Adrenal gland (tissue), 12 donors: ENCODE results near the gene FOXK2. TPM values are rescaled to one million over a fixed set of nuclear protein-coding genes. Genes with fewer than 3 reads are reported as not detected.
A peak's percentile ranks its signal among the peaks of the same experiment; 100 is the strongest.

Source experiments
- DNase-seq, 7 donors: peaks; one replicate each; pipeline ENCODE4 v3.0.0-alpha.2; 2019 to 2020
- H3K27ac ChIP-seq, 5 donors: fragments of 200-600 bp; sonication (generic) in 4 of 5; 1 replicate in 3 of 5; 2 replicates in 2 of 5; pipeline versions ENCODE4 v1.5.1 to v1.8.0; 2016 to 2020; ENCODE audit warnings: mild to moderate bottlenecking in 1 of 5
- H3K27me3 ChIP-seq: fragments of 200-600 bp; 2 replicates; pipeline ENCODE4 v1.8.0; 2021
- H3K36me3 ChIP-seq, 2 donors: fragments of 200-600 bp; replicated peaks in 1 of 2; 1 replicate in 1 of 2; 2 replicates in 1 of 2; pipeline versions ENCODE4 v1.5.1 to v1.8.0; 2018 to 2022
- H3K4me1 ChIP-seq, 2 donors: fragments of 200-600 bp; replicated peaks in 1 of 2; 1 replicate in 1 of 2; 2 replicates in 1 of 2; pipeline versions ENCODE4 v1.5.1 to v1.8.0; 2018 to 2021
- H3K4me3 ChIP-seq, 4 donors: fragments of 200-600 bp; sonication (generic) in 3 of 4; one replicate each; pipeline ENCODE4 v1.5.1; 2016 to 2018
- H3K9me3 ChIP-seq, 3 donors: fragments of 200-600 bp; sonication (generic) in 1 of 3; replicated peaks in 1 of 3; 1 replicate in 2 of 3; 2 replicates in 1 of 3; pipeline versions ENCODE4 v1.5.1 to v1.8.0; 2016 to 2021
- CTCF ChIP-seq, 6 experiments: fragments of 450-650 bp in 4 of 6; fragments of 200-600 bp in 2 of 6; sonication (generic) in 1 of 6; IDR thresholded peaks; 1 replicate in 5 of 6; 2 replicates in 1 of 6; pipeline versions ENCODE4 v1.5.1 to v1.8.0; 2016 to 2021; ENCODE audit warnings: antibody characterized with exemption in 6 of 6, mild to moderate bottlenecking in 2 of 6, moderate library complexity in 1 of 6
- POLR2A ChIP-seq, 2 donors: fragments of 450-650 bp; IDR thresholded peaks; one replicate each; pipeline ENCODE4 v1.6.1; 2017; ENCODE audit warnings: antibody characterized with exemption in 2 of 2, mild to moderate bottlenecking in 2 of 2, moderate library complexity in 1 of 2
- WGBS, 4 donors: extraction: QIAGEN DNeasy Blood & Tissue Kit in 2 of 4; methylation state at CpG; one replicate each; pipeline versions ENCODE4 v1.1.5 to v1.1.7; 2013 to 2017; 5-methylcytosine and 5-hydroxymethylcytosine counted together
- intact Hi-C, 2 donors: fragments of 100-400 bp; cut with DNase I; formaldehyde crosslinking; loops; one replicate each; pipeline versions ENCODE4 v1.14.1 to v1.15.0; 2022 to 2023
- polyA plus RNA-seq, 3 donors: library from polyadenylated mRNA; stranded (reverse); fragments of 200-250 nt in 2 of 3; fragments of 350-450 nt in 1 of 3; fragmentation: Illumina TruSeq in 1 of 3; extraction: RNeasy Lipid Tissue Mini Kit (QIAGEN cat#74804) in 1 of 3; gene quantifications; one replicate each; pipeline ENCODE4 v1.2.3, GENCODE V29; 2013 to 2014
- total RNA-seq, 9 donors: library from RNA; depleted of rRNA in 4 of 9; stranded (reverse); fragments of >200 nt in 4 of 9; fragments of 120-200 nt in 1 of 9; fragmentation: NEBNext Ultra II Directional in 1 of 9; extraction: Animal tissue kit (Norgen Biotek cat#: 25700) in 1 of 9; gene quantifications; one replicate each; pipeline versions ENCODE4 v1.1.0 to v1.2.4, GENCODE V29; 2013 to 2023
- donor health status: healthy with polysubstance abuse.
- donor health status: Bipolar disorder and iron deficiency.
- donor health status: DM: yes; HTN: yes; CAD: no.
- donor health status: DM: no; HTN: no; CAD: no.
- donor health status: DM: no; HTN: no; CAD: no.
- donor health status: DM: yes; HTN: yes; CAD: no.

Gene FOXK2
- total and polyA plus RNA-seq, 12 donors: 30.5 to 138 (median 45.5) TPM

DNA sequence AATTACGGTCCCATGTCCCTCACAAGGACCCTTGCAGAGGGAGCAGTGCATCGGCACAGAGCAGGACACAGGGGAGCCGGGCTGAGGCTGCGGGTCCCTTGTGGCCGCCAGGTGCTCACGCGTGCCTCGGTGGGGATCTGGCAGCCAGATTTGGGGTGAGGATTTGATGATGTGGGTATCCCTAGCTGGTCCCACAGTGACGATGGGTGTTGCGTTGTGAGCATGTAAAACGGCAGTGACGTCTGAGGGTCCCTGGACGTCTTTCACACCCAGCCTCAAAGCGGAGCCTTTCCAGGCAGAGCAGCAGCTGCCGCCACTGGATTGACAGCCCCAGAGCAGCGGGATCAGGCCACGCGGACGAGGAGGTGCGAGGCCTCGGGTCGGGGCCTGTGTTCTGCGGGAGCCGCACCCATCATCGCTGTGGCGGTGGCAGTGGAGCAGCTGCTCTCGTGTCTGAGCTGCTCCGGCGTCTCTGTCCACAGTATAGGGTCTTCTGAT lies 74.1 kb downstream of the FOXK2 start:
- H3K36me3 ChIP-seq: peaks cover 0 to 24% of the 10 kb centered on the region in 2 donors
- DNase-seq: peak in 4 of 7 donors; percentile 35 to 52 (median 48)
- intact Hi-C loops: no loop called here
- no peaks in the 10 kb centered on the region for H3K9me3 ChIP-seq
- no peak for TF ChIP-seq POLR2A (IDR thresholded peaks at IDR 0.05)
- no peak for TF ChIP-seq CTCF (IDR thresholded peaks at IDR 0.05)
- peak overlapping the region; percentile 89 to 98 (median 92) for H3K27ac ChIP-seq
- peaks cover 13 to 31% of the 10 kb centered on the region in 2 donors for H3K4me1 ChIP-seq
- H3K27me3 ChIP-seq: no peaks in the 10 kb centered on the region
- peak overlapping the region; percentile 25 to 69 (median 48) for H3K4me3 ChIP-seq
- WGBS, 4 donors: 40 to 80% (median 48%) methylated on average over 7 to 29 of the region's 29 CpGs

GRCh38 chr17:82594571-82594970 lies 75.0 kb downstream of the FOXK2 start:
- intact Hi-C loops: no loop called here
- no peak overlapping the region for H3K4me3 ChIP-seq
- H3K36me3 ChIP-seq: peaks cover 0 to 24% of the 10 kb centered on the region in 2 donors
- TF ChIP-seq CTCF (IDR thresholded peaks at IDR 0.05) (no peak), POLR2A (IDR thresholded peaks at IDR 0.05) (no peak)
- 90 to 96% (median 94%) methylated on average over 7 to 11 of the region's 11 CpGs for WGBS, 4 donors
- no peaks in the 10 kb centered on the region for H3K27me3 ChIP-seq
- peaks cover 13 to 25% of the 10 kb centered on the region in 2 donors for H3K4me1 ChIP-seq
- H3K9me3 ChIP-seq: no peaks in the 10 kb centered on the region
- H3K27ac ChIP-seq: no peak overlapping the region
- DNase-seq: no peak

- no peaks in the 10 kb centered on the region for H3K27me3 ChIP-seq
- TF ChIP-seq CTCF (IDR thresholded peaks at IDR 0.05) (no peak), POLR2A (IDR thresholded peaks at IDR 0.05) (no peak)
- peaks cover 13 to 25% of the 10 kb centered on the region in 2 donors for H3K4me1 ChIP-seq
- H3K9me3 ChIP-seq: no peaks in the 10 kb centered on the region
- intact Hi-C loops: no loop called here
- DNase-seq: no peak
- no peak overlapping the region for H3K4me3 ChIP-seq
- H3K27ac ChIP-seq: no peak overlapping the region
- H3K36me3 ChIP-seq: peaks cover 0 to 29% of the 10 kb centered on the region in 2 donors
- 91 to 95% (median 93%) methylated on average over 14 to 21 of the region's 21 CpGs for WGBS, 4 donors
Observed at GRCh38 chr17:82595893-82596292, 76.4 kb downstream of the FOXK2 start.

DNA sequence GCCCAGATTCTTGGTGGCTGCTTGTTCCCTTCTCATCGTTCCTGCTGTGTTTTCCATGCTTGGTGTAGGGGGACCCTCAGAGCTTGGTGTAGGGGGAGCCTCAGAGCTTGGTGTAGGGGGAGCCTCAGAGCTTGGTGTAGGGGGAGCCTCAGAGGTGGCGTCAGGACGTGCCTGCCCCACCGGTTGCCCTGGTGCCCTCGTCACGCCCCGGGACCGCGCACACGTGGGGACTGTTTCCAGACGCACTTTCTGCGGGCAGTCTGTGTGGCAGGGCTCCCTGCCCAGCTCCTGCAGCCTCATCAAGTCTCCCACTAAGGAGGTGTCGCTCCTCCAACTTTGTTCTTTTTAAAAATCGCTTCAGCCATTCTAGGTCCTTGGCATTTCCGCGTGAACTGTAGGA lies 76.8 kb downstream of the FOXK2 start:
- Histone ChIP-seq H3K4me3 (no peak overlapping the region), H3K36me3 (peaks cover 0 to 31% of the 10 kb centered on the region in 2 donors), H3K27ac (no peak overlapping the region), H3K4me1 (peaks cover 13 to 24% of the 10 kb centered on the region in 2 donors), H3K9me3 (no peaks in the 10 kb centered on the region), H3K27me3 (no peaks in the 10 kb centered on the region)
- DNase-seq: no peak
- intact Hi-C loops: no loop called here
- WGBS, 4 donors: 85 to 92% (median 89%) methylated on average over 12 to 16 of the region's 16 CpGs
- TF ChIP-seq POLR2A (IDR thresholded peaks at IDR 0.05) (no peak), CTCF (IDR thresholded peaks at IDR 0.05) (no peak)
